ENCODE results near the gene ZFP64. TPM values are rescaled to one million over a fixed set of nuclear protein-coding genes. Genes with fewer than 3 reads are reported as not detected.

The ZFP64 gene
- total RNA-seq, 2 experiments from 2014 or later, result 10.0 to 16.7 TPM

- TF ChIP-seq CTCF (conservative IDR thresholded peaks at IDR 0.05; ENCODE audit: low read length), result no peak
- TF ChIP-seq EZH2phosphoT487 (IDR thresholded peaks at IDR 0.05; ENCODE audit: borderline replicate concordance, low read depth, low read length), result no peak
- Histone ChIP-seq H2AFZ (ENCODE audit: low read length) (no peak overlapping the region), H3K79me2 (ENCODE audit: insufficient read depth, low read depth, low read length) (no peaks in the 10 kb centered on the region), H3K4me3 (ENCODE audit: low read depth, low read length, poor library complexity, severe bottlenecking) (no peak overlapping the region), H4K20me1 (ENCODE audit: insufficient read depth, low read length) (no peaks in the 10 kb centered on the region), H3K4me1 (ENCODE audit: insufficient read depth, low read length, poor library complexity, severe bottlenecking) (peaks cover 3% of the 10 kb centered on the region), H3K4me2 (ENCODE audit: low read length) (no peak overlapping the region), H3K9me3 (ENCODE audit: low read length) (no peaks in the 10 kb centered on the region), H3K36me3 (ENCODE audit: insufficient read depth, low read length) (peaks cover 38% of the 10 kb centered on the region), H3K27ac (ENCODE audit: low read depth, low read length, poor library complexity, severe bottlenecking) (no peak overlapping the region), H3K9me2 (ENCODE audit: insufficient read depth, low read length) (no peaks in the 10 kb centered on the region)
- DNase-seq (ENCODE audit: low spot score), result no peak
- ChIA-PET CTCF (ENCODE audit: unreplicated experiment) (no interaction called here), POLR2A (no interaction called here)
- no TSS peak for BruUV-seq (replicated peaks)
- intact Hi-C loops (cut with micrococcal nuclease; ENCODE audit: unreplicated experiment), result no loop called here
Measured at GRCh38 chr20:52167232-52167840, 24.2 kb downstream of the ZFP64 start.

- Histone ChIP-seq H3K79me2 (ENCODE audit: insufficient read depth, low read depth, low read length) (no peaks in the 10 kb centered on the region), H3K36me3 (ENCODE audit: insufficient read depth, low read length) (peaks cover 44% of the 10 kb centered on the region), H3K9me3 (ENCODE audit: low read length) (no peaks in the 10 kb centered on the region), H3K27ac (ENCODE audit: low read depth, low read length, poor library complexity, severe bottlenecking) (no peak overlapping the region), H3K4me3 (ENCODE audit: low read depth, low read length, poor library complexity, severe bottlenecking) (no peak overlapping the region), H2AFZ (ENCODE audit: low read length) (no peak overlapping the region), H3K4me2 (ENCODE audit: low read length) (no peak overlapping the region), H3K9me2 (ENCODE audit: insufficient read depth, low read length) (no peaks in the 10 kb centered on the region), H4K20me1 (ENCODE audit: insufficient read depth, low read length) (no peaks in the 10 kb centered on the region), H3K4me1 (ENCODE audit: insufficient read depth, low read length, poor library complexity, severe bottlenecking) (peaks cover 3% of the 10 kb centered on the region)
- DNase-seq (ENCODE audit: low spot score), result no peak
- BruUV-seq (replicated peaks), result no TSS peak
- POLR2A ChIA-PET, result interaction anchor here (0.6 to 0.7 kb wide), 2 partner anchors 140 to 1287 kb away, joined by 3 read pairs; no protein-coding TSS in a partner anchor
- CTCF ChIA-PET (ENCODE audit: unreplicated experiment), result interaction anchor here (0.9 kb wide), 1 partner anchor 12 kb away, joined by 3 read pairs; no protein-coding TSS in a partner anchor
- TF ChIP-seq EZH2phosphoT487 (IDR thresholded peaks at IDR 0.05; ENCODE audit: borderline replicate concordance, low read depth, low read length) (no peak), CTCF (conservative IDR thresholded peaks at IDR 0.05; ENCODE audit: low read length) (no peak)
- intact Hi-C loops (cut with micrococcal nuclease; ENCODE audit: unreplicated experiment), result no loop called here
Measured at GRCh38 chr20:52166150-52166549, 25.4 kb downstream of the ZFP64 start.

GRCh38 chr20:52160621-52161204 is 30.9 kb downstream of the ZFP64 start:
- ChIA-PET POLR2A (interaction anchor here (0.7 kb wide), 1 partner anchor 231 kb away, joined by 4 read pairs; no protein-coding TSS in a partner anchor), CTCF (ENCODE audit: unreplicated experiment) (interaction anchor here (0.6 kb wide), 1 partner anchor 945 kb away, joined by 6 read pairs; no protein-coding TSS in a partner anchor)
- Histone ChIP-seq H3K79me2 (ENCODE audit: insufficient read depth, low read depth, low read length) (no peaks in the 10 kb centered on the region), H3K4me3 (ENCODE audit: low read depth, low read length, poor library complexity, severe bottlenecking) (no peak overlapping the region), H4K20me1 (ENCODE audit: insufficient read depth, low read length) (no peaks in the 10 kb centered on the region), H3K36me3 (ENCODE audit: insufficient read depth, low read length) (peaks cover 66% of the 10 kb centered on the region), H3K27ac (ENCODE audit: low read depth, low read length, poor library complexity, severe bottlenecking) (no peak overlapping the region), H3K4me2 (ENCODE audit: low read length) (no peak overlapping the region), H3K4me1 (ENCODE audit: insufficient read depth, low read length, poor library complexity, severe bottlenecking) (no peaks in the 10 kb centered on the region), H2AFZ (ENCODE audit: low read length) (no peak overlapping the region), H3K9me2 (ENCODE audit: insufficient read depth, low read length) (no peaks in the 10 kb centered on the region), H3K9me3 (ENCODE audit: low read length) (no peaks in the 10 kb centered on the region)
- intact Hi-C loops (cut with micrococcal nuclease; ENCODE audit: unreplicated experiment), result no loop called here
- DNase-seq (ENCODE audit: low spot score), result no peak
- no peak for TF ChIP-seq EZH2phosphoT487 (IDR thresholded peaks at IDR 0.05; ENCODE audit: borderline replicate concordance, low read depth, low read length)
- no peak for TF ChIP-seq CTCF (conservative IDR thresholded peaks at IDR 0.05; ENCODE audit: low read length)
- no TSS peak for BruUV-seq (replicated peaks)

Data from OCI-LY7 (cell line).